ENCODE data around the gene VASN. TPM values are rescaled to one million over a fixed set of nuclear protein-coding genes. Genes with fewer than 3 reads are reported as not detected.
"Not testable (repeated sequence)": the region's sequence is repeated elsewhere in the genome, so short reads cannot be mapped to it uniquely, and the experiment has no call there.

Gene VASN
- total RNA-seq, 2 experiments from 2014 or later: not detected

DNA sequence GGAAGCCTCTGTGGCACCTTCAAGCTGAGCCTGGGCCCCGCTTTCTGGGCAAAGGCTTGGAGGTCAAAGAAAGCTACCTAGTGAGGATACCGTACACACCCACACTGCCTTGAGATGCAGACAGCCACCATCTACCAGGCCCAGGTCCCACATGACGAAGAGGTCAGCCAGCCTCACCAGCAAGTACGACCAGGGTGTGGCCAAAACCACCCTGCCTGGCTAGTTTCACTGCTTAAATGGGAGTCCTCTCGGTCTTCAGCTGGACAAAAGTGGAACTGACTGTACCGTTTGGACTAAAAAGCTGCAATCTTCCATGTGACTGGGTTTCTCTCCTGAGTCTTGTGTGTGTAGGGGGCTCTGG, 21.6 kb downstream of the VASN start:
- POLR2A ChIA-PET: no interaction called here
- TF ChIP-seq, protein P1, sequence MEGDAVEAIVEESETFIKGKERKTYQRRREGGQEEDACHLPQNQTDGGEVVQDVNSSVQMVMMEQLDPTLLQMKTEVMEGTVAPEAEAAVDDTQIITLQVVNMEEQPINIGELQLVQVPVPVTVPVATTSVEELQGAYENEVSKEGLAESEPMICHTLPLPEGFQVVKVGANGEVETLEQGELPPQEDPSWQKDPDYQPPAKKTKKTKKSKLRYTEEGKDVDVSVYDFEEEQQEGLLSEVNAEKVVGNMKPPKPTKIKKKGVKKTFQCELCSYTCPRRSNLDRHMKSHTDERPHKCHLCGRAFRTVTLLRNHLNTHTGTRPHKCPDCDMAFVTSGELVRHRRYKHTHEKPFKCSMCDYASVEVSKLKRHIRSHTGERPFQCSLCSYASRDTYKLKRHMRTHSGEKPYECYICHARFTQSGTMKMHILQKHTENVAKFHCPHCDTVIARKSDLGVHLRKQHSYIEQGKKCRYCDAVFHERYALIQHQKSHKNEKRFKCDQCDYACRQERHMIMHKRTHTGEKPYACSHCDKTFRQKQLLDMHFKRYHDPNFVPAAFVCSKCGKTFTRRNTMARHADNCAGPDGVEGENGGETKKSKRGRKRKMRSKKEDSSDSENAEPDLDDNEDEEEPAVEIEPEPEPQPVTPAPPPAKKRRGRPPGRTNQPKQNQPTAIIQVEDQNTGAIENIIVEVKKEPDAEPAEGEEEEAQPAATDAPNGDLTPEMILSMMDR (IDR thresholded peaks at IDR 0.05): no peak
- DNase-seq: no peak
- CTCF ChIA-PET: interaction anchor here (0.9 to 8.6 kb wide), 4 partner anchors 10 to 104 kb away, joined by 3 to 65 read pairs (median 4); no protein-coding TSS in a partner anchor
- H3K27me3 Mint-ChIP-seq: no peaks in the 10 kb centered on the region
- peaks cover 5% of the 10 kb centered on the region for H3K4me1 Mint-ChIP-seq (ENCODE audit: low read depth)
- ATAC-seq: no peak
- intact Hi-C loops (cut with micrococcal nuclease): no loop called here
- no peaks in the 10 kb centered on the region for H3K9me3 Mint-ChIP-seq
- H3K4me3 Mint-ChIP-seq: no peak overlapping the region
- H3K36me3 Mint-ChIP-seq (ENCODE audit: low read depth): peaks cover 11% of the 10 kb centered on the region
- no peak overlapping the region for H3K27ac Mint-ChIP-seq

DNA sequence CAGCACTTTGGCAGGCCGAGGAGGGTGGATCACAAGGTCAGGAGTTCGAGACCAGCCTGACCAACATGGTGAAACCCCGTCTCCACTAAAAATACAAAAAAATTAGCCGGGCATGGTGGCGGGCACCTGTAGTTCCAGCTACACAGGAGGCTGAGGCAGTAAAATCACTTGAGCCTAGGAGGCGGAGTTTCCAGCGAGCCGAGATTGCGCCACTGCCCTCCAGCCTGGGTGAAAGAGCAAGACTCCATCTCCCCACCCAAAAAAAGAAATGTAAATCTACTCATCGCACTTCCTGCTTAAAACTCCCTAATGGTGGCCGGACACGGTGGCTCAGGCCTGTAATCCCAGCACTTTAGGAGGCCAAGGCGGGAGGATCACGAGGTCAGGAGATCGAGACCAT, 22.2 kb downstream of the VASN start:
- DNase-seq; H3K4me1 Mint-ChIP-seq (ENCODE audit: low read depth); H3K27me3 Mint-ChIP-seq; intact Hi-C loops (cut with micrococcal nuclease); ATAC-seq; H3K4me3 Mint-ChIP-seq; H3K27ac Mint-ChIP-seq; H3K9me3 Mint-ChIP-seq: not testable (repeated sequence)
- ChIA-PET POLR2A (interaction anchor here (0.6 kb wide), 1 partner anchor 104 kb away, joined by 3 read pairs; no protein-coding TSS in a partner anchor), CTCF (interaction anchor here (1.1 to 8.6 kb wide), 2 partner anchors 10 to 16 kb away, joined by 3 to 65 read pairs; no protein-coding TSS in a partner anchor)
- H3K36me3 Mint-ChIP-seq (ENCODE audit: low read depth): peaks cover 11% of the 10 kb centered on the region

DNA sequence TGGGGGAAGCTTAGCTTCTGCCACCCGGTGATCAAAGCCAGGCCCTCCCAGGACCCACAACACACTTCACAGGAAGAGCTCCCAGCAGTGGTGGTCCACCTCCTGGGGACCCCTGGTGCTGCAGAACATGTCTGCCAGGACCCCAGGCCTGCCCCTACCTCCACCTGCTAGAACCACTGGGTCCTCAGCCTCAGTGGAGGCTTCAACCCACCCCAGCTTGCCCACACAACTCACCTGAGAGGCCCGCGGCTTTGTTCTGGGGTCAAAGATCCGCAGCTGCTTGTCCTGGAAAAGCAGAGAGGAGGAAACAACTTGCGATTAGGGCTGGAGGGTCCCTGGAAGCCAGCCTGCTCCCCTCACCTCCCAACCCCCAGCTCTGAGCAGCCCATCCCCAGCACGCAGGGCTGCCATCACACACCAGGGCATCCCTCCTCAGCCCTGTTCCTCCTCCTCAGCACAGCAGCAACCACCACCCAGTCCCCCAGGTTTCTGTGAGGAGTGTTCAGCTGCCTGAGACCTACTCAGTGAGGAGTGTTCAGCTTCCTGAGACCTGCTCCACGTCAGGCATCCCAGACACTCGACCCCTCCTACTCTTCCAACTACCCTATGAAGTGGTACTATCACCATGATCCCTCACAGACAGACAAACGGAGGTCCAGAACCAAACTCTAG, 23.5 kb downstream of the VASN start:
- TF ChIP-seq, protein P1 (IDR thresholded peaks at IDR 0.05): no peak
- CTCF ChIA-PET: interaction anchor here (8.6 kb wide), 1 partner anchor 8 kb away, joined by 65 read pairs; no protein-coding TSS in a partner anchor
- Mint-ChIP-seq H3K36me3 (ENCODE audit: low read depth) (peaks cover 10% of the 10 kb centered on the region), H3K27ac (no peak overlapping the region), H3K27me3 (no peaks in the 10 kb centered on the region), H3K4me1 (ENCODE audit: low read depth) (peaks cover 5% of the 10 kb centered on the region), H3K9me3 (no peaks in the 10 kb centered on the region), H3K4me3 (no peak overlapping the region)
- ATAC-seq: no peak
- POLR2A ChIA-PET: interaction anchor here (1.4 kb wide), 1 partner anchor 15 kb away, joined by 6 read pairs; no protein-coding TSS in a partner anchor
- DNase-seq: no peak
- intact Hi-C loops (cut with micrococcal nuclease): no loop called here

DNA sequence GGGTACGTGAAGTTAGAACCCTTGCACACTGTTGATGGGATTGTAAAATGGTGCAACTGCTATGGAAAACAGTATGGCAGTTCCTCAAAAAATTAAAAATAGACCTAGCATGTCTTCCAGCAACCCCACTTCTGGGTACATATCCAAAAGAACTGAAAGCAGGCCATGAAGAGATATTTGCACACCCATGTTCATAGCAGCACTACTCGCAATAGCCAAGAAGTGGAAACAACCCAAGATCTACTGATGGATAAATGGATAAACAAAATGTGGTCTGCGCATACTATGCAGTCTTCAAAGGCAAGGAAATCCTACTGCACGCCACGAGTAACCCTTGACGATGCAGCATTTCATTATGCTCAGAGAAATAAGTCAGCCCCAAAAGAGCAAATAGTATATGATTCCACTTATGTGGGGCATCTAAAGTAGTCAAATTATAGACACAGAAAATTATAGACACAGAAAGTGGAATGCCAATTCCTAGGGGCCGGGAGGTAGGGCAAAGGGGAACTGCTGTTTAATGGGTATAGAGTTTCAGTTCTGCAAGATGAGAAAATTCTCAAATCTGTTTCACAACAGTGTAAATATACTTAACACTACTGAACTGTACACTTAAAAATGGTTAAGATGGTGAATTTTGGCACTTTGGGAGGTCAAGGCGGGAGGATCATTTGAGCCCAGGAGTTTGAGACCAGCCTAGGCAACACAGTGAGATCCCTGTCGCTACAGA, 27.5 kb downstream of the VASN start:
- no peaks in the 10 kb centered on the region for H3K9me3 Mint-ChIP-seq
- H3K27ac Mint-ChIP-seq: no peak overlapping the region
- no peak overlapping the region for H3K4me3 Mint-ChIP-seq
- no peaks in the 10 kb centered on the region for H3K27me3 Mint-ChIP-seq
- ATAC-seq: no peak
- H3K4me1 Mint-ChIP-seq (ENCODE audit: low read depth): peaks cover 2% of the 10 kb centered on the region
- POLR2A ChIA-PET: interaction anchor here (0.8 kb wide), 1 partner anchor 49 kb away, joined by 4 read pairs; no protein-coding TSS in a partner anchor
- DNase-seq: no peak
- TF ChIP-seq, protein P1 (IDR thresholded peaks at IDR 0.05): no peak
- intact Hi-C loops (cut with micrococcal nuclease): no loop called here
- CTCF ChIA-PET: interaction anchor here (1.1 to 6.5 kb wide), 4 partner anchors 16 to 109 kb away, joined by 3 to 87 read pairs (median 6); partner anchors contain the start of genes CORO7 and VASN
- H3K36me3 Mint-ChIP-seq (ENCODE audit: low read depth): peaks cover 18% of the 10 kb centered on the region

DNA sequence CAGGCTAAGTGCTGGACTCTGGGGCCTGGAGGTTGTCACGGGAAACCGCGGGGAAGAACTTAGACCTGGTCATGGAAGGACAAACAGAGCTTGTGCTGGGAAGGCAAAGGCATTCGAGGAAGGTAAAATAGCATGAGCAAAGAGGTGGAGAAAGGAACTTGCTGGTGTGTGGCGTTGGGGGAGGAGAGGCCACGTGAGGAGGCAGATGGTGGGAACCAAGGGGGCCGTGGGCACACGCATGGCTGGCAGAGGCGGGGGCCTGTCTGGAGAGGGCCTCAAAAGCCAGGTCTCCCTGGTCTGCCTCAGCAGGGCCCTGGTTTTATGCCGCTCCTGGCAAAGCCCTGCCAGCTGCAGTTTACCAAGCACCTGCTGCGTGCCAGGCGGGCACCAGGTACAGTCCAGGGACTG, 29.4 kb downstream of the VASN start:
- H3K27me3 Mint-ChIP-seq: no peaks in the 10 kb centered on the region
- ATAC-seq (no peak), DNase-seq (no peak)
- ChIA-PET CTCF (interaction anchor here (1.3 to 6.5 kb wide), 4 partner anchors 9 to 58 kb away, joined by 3 to 87 read pairs (median 34); partner anchors contain the start of genes CORO7 and VASN), POLR2A (interaction anchor here (0.7 to 2.4 kb wide), 3 partner anchors 10 to 54 kb away, joined by 3 to 8 read pairs (median 3); no protein-coding TSS in a partner anchor)
- intact Hi-C loops (cut with micrococcal nuclease): no loop called here
- no peak overlapping the region for H3K4me3 Mint-ChIP-seq
- H3K4me1 Mint-ChIP-seq (ENCODE audit: low read depth): peaks cover 2% of the 10 kb centered on the region
- TF ChIP-seq, protein P1 (IDR thresholded peaks at IDR 0.05): no peak
- H3K36me3 Mint-ChIP-seq (ENCODE audit: low read depth): peaks cover 16% of the 10 kb centered on the region
- no peaks in the 10 kb centered on the region for H3K9me3 Mint-ChIP-seq
- H3K27ac Mint-ChIP-seq: no peak overlapping the region

Measured in activated CD8-positive, alpha-beta T cell treated with anti-CD3 and anti-CD28 coated beads for 36 hours (primary cell).